HepG2 (cell line): ENCODE measurements around the gene CTSA. TPM values are rescaled to one million over a fixed set of nuclear protein-coding genes. Genes with fewer than 3 reads are reported as not detected.

ENCODE experiments used
- EHMT2 ChIP-seq: fragments of 200-600 bp; sonication (generic); IDR thresholded peaks from 2 replicates; pipeline ENCODE4 v1.7.0; 2017; ENCODE audit warnings: antibody characterized with exemption, low read depth, low read length, borderline replicate concordance
- HOXA9 ChIP-seq: sonication (generic); formaldehyde crosslinking; IDR thresholded peaks from 2 replicates; pipeline ENCODE4 v1.8.1; 2022; ENCODE audit warnings: missing genetic modification reagents, mild to moderate bottlenecking, moderate library complexity, borderline replicate concordance
- KLF9 ChIP-seq: IDR thresholded peaks from 2 replicates; pipeline ENCODE4 v1.6.1; 2016; ENCODE audit warnings: low read depth
- MATR3 ChIP-seq: sonication (generic); formaldehyde crosslinking; IDR thresholded peaks from 2 replicates; pipeline ENCODE4 v1.4.0; 2020; ENCODE audit warnings: missing genetic modification reagents
- MBNL3 ChIP-seq: fragments of 250-450 bp; sonication (Bioruptor Pico); conservative IDR thresholded peaks from 2 replicates; pipeline ENCODE4 v1.8.0; 2022; ENCODE audit warnings: mild to moderate bottlenecking, inconsistent platforms
- MED8 ChIP-seq: sonication (generic); formaldehyde crosslinking; IDR thresholded peaks from 2 replicates; pipeline ENCODE4 v1.8.1; 2023; ENCODE audit warnings: mild to moderate bottlenecking, missing genetic modification reagents; ENCODE audit not compliant: insufficient replicate concordance
- MTA3 ChIP-seq: sonication (generic); formaldehyde crosslinking; IDR thresholded peaks from 2 replicates; pipeline ENCODE4 v1.4.0; 2020; ENCODE audit warnings: missing genetic modification reagents
- NFE2 ChIP-seq: sonication (generic); formaldehyde crosslinking; IDR thresholded peaks from 2 replicates; pipeline ENCODE4 v1.4.0; 2020; ENCODE audit warnings: missing genetic modification reagents
- NRL ChIP-seq: sonication (generic); formaldehyde crosslinking; IDR thresholded peaks from 2 replicates; pipeline ENCODE4 v1.5.0; 2020; ENCODE audit warnings: missing genetic modification reagents, mild to moderate bottlenecking, moderate library complexity, borderline replicate concordance
- POGZ ChIP-seq: sonication (generic); formaldehyde crosslinking; IDR thresholded peaks from 2 replicates; pipeline ENCODE4 v1.4.0; 2020; ENCODE audit warnings: mild to moderate bottlenecking, missing genetic modification reagents
- PRPF4 ChIP-seq: fragments of 200-400 bp; formaldehyde crosslinking; IDR thresholded peaks from 2 replicates; pipeline ENCODE4 v1.6.1; 2016; ENCODE audit warnings: low read length, low read depth; ENCODE audit not compliant: poor library complexity, severe bottlenecking
- SETDB1 ChIP-seq: sonication (generic); formaldehyde crosslinking; IDR thresholded peaks from 2 replicates; pipeline ENCODE4 v1.5.1; 2020; ENCODE audit warnings: missing genetic modification reagents, mild to moderate bottlenecking, borderline replicate concordance
- TCF7 ChIP-seq: sonication (generic); IDR thresholded peaks from 2 replicates; pipeline ENCODE4 v1.6.1; 2016; ENCODE audit warnings: antibody characterized with exemption, low read depth
- THAP11 ChIP-seq: IDR thresholded peaks from 2 replicates; pipeline ENCODE4 v1.6.1; 2016; ENCODE audit warnings: missing biosample characterization, missing genetic modification reagents
- TRIM24 ChIP-seq: sonication (generic); formaldehyde crosslinking; IDR thresholded peaks from 2 replicates; pipeline ENCODE4 v1.8.0; 2022; ENCODE audit warnings: mild to moderate bottlenecking, missing genetic modification reagents
- ZBTB7A ChIP-seq: sonication (generic); formaldehyde crosslinking; IDR thresholded peaks from 2 replicates; pipeline ENCODE4 v1.8.0; 2022; ENCODE audit warnings: mild to moderate bottlenecking, missing genetic modification reagents
- ZFP36 ChIP-seq: fragments of 150-350 bp; IDR thresholded peaks from 2 replicates; pipeline ENCODE4 v1.6.1; 2018; ENCODE audit warnings: borderline replicate concordance, low read length, low read depth; ENCODE audit not compliant: partially characterized antibody
- ZKSCAN1 ChIP-seq: fragments of 150-350 bp; IDR thresholded peaks from 2 replicates; pipeline ENCODE4 v1.6.1; 2014; ENCODE audit warnings: low read length
- ZNF253 ChIP-seq: sonication (generic); formaldehyde crosslinking; IDR thresholded peaks from 2 replicates; pipeline ENCODE4 v1.8.0; 2022; ENCODE audit warnings: mild to moderate bottlenecking, missing genetic modification reagents, borderline replicate concordance
- ZNF549 ChIP-seq: sonication (generic); formaldehyde crosslinking; IDR thresholded peaks from 2 replicates; pipeline ENCODE4 v1.5.0; 2020; ENCODE audit warnings: missing genetic modification reagents
- polyA plus RNA-seq, 8 experiments: library from polyadenylated mRNA; depleted of rRNA in 3 of 8; stranded (reverse) in 7 of 8; unstranded in 1 of 8; fragments of >200 nt; fragmentation: Illumina TruSeq in 4 of 8; extraction: Trizol in 4 of 8; gene quantifications; 2 replicates each; pipeline versions ENCODE4 v1.2.1 to v1.2.3, GENCODE V29; 2011 to 2016; ENCODE audit warnings: low read depth in 4 of 8, missing spikeins in 1 of 8, mixed read lengths in 1 of 8; ENCODE audit not compliant: insufficient read depth in 1 of 8
- total RNA-seq, 5 experiments: library from RNA; depleted of rRNA; stranded (reverse); fragments of >200 nt; fragmentation: Illumina TruSeq; extraction: Trizol; gene quantifications; 2 replicates each; pipeline ENCODE4 v1.2.3, GENCODE V29; 2016; ENCODE audit warnings: low read depth in 1 of 5
- TF ChIP-seq, protein P1 (sequence below): sonication (generic); formaldehyde crosslinking; IDR thresholded peaks from 2 replicates; pipeline ENCODE4 v1.8.1; 2022; ENCODE audit warnings: low read depth, mild to moderate bottlenecking, missing genetic modification reagents
- TF ChIP-seq, protein P2 (sequence below): conservative IDR thresholded peaks from 2 replicates; pipeline ENCODE4 v1.6.1; 2018; ENCODE audit warnings: missing genetic modification reagents
- TF ChIP-seq, protein P3 (sequence below): sonication (generic); formaldehyde crosslinking; IDR thresholded peaks from 2 replicates; pipeline ENCODE4 v1.5.0; 2020; ENCODE audit warnings: mild to moderate bottlenecking, missing genetic modification reagents
- TF ChIP-seq, protein P4 (sequence below): sonication (generic); formaldehyde crosslinking; IDR thresholded peaks from 2 replicates; pipeline ENCODE4 v1.4.0; 2020; ENCODE audit warnings: mild to moderate bottlenecking, missing genetic modification reagents
- TF ChIP-seq, protein P5 (sequence below): sonication (generic); formaldehyde crosslinking; IDR thresholded peaks from 2 replicates; pipeline ENCODE4 v1.4.0; 2020; ENCODE audit warnings: missing genetic modification reagents

The CTSA gene
- total and polyA plus RNA-seq, 2 of the 13 experiments (the other 11 are each of a cell fraction or from before 2014, with no cell fraction given), result 202 to 231 TPM

DNA sequence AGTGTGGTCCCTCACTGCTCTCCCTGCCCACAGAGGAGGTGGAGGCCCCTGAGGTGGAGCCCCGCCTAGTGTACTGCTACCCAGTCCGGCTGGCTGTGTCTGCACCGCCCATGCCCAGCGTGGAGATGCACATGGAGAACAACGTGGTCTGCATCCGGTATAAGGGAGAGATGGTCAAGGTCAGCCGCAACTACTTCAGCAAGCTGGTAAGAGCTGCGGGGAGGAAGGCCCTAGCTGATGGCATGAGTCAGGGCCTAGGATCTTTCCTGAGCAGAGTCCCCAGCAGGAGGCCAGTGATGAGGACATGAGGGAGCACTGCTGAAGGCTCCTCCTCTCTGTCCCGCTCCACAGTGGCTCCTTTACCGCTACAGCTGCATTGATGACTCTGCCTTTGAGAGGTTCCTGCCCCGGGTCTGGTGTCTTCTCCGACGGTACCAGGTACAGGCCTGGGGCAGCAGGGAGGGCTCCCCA lies 54.6 kb downstream of the CTSA start (continued):
- TF ChIP-seq, protein P1, sequence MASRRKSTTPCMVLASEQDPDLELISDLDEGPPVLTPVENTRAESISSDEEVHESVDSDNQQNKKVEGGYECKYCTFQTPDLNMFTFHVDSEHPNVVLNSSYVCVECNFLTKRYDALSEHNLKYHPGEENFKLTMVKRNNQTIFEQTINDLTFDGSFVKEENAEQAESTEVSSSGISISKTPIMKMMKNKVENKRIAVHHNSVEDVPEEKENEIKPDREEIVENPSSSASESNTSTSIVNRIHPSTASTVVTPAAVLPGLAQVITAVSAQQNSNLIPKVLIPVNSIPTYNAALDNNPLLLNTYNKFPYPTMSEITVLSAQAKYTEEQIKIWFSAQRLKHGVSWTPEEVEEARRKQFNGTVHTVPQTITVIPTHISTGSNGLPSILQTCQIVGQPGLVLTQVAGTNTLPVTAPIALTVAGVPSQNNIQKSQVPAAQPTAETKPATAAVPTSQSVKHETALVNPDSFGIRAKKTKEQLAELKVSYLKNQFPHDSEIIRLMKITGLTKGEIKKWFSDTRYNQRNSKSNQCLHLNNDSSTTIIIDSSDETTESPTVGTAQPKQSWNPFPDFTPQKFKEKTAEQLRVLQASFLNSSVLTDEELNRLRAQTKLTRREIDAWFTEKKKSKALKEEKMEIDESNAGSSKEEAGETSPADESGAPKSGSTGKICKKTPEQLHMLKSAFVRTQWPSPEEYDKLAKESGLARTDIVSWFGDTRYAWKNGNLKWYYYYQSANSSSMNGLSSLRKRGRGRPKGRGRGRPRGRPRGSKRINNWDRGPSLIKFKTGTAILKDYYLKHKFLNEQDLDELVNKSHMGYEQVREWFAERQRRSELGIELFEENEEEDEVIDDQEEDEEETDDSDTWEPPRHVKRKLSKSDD (CRISPR knock-in tag), result peak; percentile 50; the same call in 1 of the 2 replicates
- TF ChIP-seq EHMT2 (no peak), MTA3 (CRISPR knock-in tag) (no peak), NFE2 (CRISPR knock-in tag) (no peak), ZNF549 (CRISPR knock-in tag) (no peak), ZFP36 (no peak), ZBTB7A (CRISPR knock-in tag) (peak; percentile 37; the same call in 1 of the 2 replicates), MATR3 (CRISPR knock-in tag) (no peak), ZKSCAN1 (no peak), SETDB1 (CRISPR knock-in tag) (no peak), KLF9 (CRISPR knock-in tag) (no peak), TCF7 (no peak), ZNF253 (CRISPR knock-in tag) (no peak), THAP11 (no peak), TRIM24 (no peak), PRPF4 (no peak), POGZ (CRISPR knock-in tag) (no peak), MED8 (CRISPR knock-in tag) (no peak), HOXA9 (no peak), NRL (CRISPR knock-in tag) (peak; percentile 74; the same call in 1 of the 2 replicates), MBNL3 (CRISPR knock-in tag) (no peak)
- TF ChIP-seq, protein P2, sequence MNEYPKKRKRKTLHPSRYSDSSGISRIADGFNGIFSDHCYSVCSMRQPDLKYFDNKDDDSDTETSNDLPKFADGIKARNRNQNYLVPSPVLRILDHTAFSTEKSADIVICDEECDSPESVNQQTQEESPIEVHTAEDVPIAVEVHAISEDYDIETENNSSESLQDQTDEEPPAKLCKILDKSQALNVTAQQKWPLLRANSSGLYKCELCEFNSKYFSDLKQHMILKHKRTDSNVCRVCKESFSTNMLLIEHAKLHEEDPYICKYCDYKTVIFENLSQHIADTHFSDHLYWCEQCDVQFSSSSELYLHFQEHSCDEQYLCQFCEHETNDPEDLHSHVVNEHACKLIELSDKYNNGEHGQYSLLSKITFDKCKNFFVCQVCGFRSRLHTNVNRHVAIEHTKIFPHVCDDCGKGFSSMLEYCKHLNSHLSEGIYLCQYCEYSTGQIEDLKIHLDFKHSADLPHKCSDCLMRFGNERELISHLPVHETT, result no peak
- TF ChIP-seq, protein P3, sequence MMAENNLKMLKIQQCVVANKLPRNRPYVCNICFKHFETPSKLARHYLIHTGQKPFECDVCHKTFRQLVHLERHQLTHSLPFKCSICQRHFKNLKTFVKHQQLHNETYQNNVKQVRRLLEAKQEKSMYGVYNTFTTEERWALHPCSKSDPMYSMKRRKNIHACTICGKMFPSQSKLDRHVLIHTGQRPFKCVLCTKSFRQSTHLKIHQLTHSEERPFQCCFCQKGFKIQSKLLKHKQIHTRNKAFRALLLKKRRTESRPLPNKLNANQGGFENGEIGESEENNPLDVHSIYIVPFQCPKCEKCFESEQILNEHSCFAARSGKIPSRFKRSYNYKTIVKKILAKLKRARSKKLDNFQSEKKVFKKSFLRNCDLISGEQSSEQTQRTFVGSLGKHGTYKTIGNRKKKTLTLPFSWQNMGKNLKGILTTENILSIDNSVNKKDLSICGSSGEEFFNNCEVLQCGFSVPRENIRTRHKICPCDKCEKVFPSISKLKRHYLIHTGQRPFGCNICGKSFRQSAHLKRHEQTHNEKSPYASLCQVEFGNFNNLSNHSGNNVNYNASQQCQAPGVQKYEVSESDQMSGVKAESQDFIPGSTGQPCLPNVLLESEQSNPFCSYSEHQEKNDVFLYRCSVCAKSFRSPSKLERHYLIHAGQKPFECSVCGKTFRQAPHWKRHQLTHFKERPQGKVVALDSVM, result no peak
- TF ChIP-seq, protein P4, sequence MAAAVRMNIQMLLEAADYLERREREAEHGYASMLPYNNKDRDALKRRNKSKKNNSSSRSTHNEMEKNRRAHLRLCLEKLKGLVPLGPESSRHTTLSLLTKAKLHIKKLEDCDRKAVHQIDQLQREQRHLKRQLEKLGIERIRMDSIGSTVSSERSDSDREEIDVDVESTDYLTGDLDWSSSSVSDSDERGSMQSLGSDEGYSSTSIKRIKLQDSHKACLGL (CRISPR knock-in tag), result peak; percentile 1; the same call in 1 of the 2 replicates
- TF ChIP-seq, protein P5, sequence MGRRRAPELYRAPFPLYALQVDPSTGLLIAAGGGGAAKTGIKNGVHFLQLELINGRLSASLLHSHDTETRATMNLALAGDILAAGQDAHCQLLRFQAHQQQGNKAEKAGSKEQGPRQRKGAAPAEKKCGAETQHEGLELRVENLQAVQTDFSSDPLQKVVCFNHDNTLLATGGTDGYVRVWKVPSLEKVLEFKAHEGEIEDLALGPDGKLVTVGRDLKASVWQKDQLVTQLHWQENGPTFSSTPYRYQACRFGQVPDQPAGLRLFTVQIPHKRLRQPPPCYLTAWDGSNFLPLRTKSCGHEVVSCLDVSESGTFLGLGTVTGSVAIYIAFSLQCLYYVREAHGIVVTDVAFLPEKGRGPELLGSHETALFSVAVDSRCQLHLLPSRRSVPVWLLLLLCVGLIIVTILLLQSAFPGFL (CRISPR knock-in tag), result no peak
